ENCODE measurements around the gene EIF2S2. TPM values are rescaled to one million over a fixed set of nuclear protein-coding genes. Genes with fewer than 3 reads are reported as not detected.

Gene EIF2S2
- total and polyA plus RNA-seq, 2 donors (not counting 1 experiment from before 2014, with no cell fraction given): 108 to 140 TPM

DNA sequence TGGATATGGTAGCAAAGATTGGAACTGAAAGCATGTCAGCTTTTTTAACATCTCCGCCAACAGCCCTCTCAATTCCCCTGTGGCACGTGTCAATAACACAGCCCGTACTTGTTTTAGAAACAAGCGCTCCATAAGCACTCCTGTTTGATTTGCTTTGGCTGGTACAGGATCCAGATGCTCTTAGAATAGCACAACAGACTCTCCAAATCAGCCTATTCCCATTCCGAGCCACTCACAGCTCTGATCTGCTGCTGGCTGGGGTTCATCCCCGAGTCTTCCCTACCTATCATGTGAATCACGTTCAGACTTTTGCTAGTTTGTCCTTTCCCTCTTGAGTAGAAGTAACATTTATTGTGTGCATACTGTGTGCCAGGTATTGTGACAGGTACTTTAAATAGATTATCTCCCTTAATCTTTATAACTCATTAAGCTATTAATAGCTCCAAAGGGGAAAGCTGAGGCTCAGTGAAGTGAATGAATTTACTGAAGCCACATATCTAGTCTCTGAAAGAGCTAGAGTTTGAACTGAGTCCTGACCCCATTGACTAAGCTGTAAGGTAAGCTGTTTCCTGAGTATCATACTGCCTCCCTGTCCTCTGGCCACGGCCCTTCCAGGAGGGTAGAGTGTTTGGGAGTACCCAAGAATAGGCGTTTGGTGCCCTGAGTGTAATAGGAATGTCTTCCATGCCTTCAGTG, 71.6 kb downstream of the EIF2S2 start:
- H3K27me3 ChIP-seq (ENCODE audit: control insufficient read depth, insufficient read depth, low read length): no peaks in the 10 kb centered on the region
- peaks cover 40% of the 10 kb centered on the region for H3K79me2 ChIP-seq (ENCODE audit: control insufficient read depth, insufficient read depth, low read length)
- no peak overlapping the region for H3K4me2 ChIP-seq (ENCODE audit: extremely low read depth, insufficient read depth, low read length)
- H3K4me1 ChIP-seq (ENCODE audit: control insufficient read depth, extremely low read depth, insufficient read depth, low read length): peaks cover 7% of the 10 kb centered on the region
- no peaks in the 10 kb centered on the region for H4K20me1 ChIP-seq (ENCODE audit: control insufficient read depth, extremely low read depth, insufficient read depth, low read length)
- H3K27ac ChIP-seq (ENCODE audit: insufficient read depth, low read length): no peak overlapping the region
- no peak overlapping the region for H2AFZ ChIP-seq (ENCODE audit: low read length)
- no peak for DNase-seq (ENCODE audit: low read depth in 2 of 2)
- H3K9me3 ChIP-seq (ENCODE audit: control insufficient read depth, insufficient read depth, low read depth, low read length): no peaks in the 10 kb centered on the region
- H3K36me3 ChIP-seq (ENCODE audit: control insufficient read depth, insufficient read depth, low read length): no peaks in the 10 kb centered on the region
- TF ChIP-seq EZH2 (IDR thresholded peaks at IDR 0.05; ENCODE audit: low read length, missing control alignments): no peak
- H3K4me3 ChIP-seq (replicated peaks in 1 of 4; ENCODE audit: control extremely low read depth in 1 of 4, insufficient read depth in 1 of 4, low read depth in 3 of 4, low read length in 4 of 4): no peak overlapping the region
- H3K9ac ChIP-seq (ENCODE audit: insufficient read depth, low read length): no peak overlapping the region

Other genes starting within 250 kb of the EIF2S2 start
- gene RALY, start 118.3 kb downstream of the EIF2S2 start, total RNA-seq: 54.2 and 57.1 TPM in 2 replicates
- gene RALY, start 118.3 kb downstream of the EIF2S2 start, polyA plus RNA-seq: 54.5 and 70.6 TPM in 2 replicates
- gene ASIP, start 129.2 kb upstream of the EIF2S2 start, total RNA-seq: not detected in 2 replicates
- not detected in 2 replicates for gene ASIP, start 129.2 kb upstream of the EIF2S2 start, polyA plus RNA-seq
- 68.4 and 72.2 TPM in 2 replicates for gene AHCY, start 191.1 kb upstream of the EIF2S2 start, total RNA-seq
- 78.3 and 96.6 TPM in 2 replicates for gene AHCY, start 191.1 kb upstream of the EIF2S2 start, polyA plus RNA-seq